Pancreas (tissue), 10 donors: ENCODE results near the gene PCTP. TPM values are rescaled to one million over a fixed set of nuclear protein-coding genes. Genes with fewer than 3 reads are reported as not detected.
A peak's percentile ranks its signal among the peaks of the same experiment; 100 is the strongest.

Experiments
- ATAC-seq, 4 donors: fragments of 200-7000 bp; cut with Tn5 transposase; one replicate each; pipeline versions ENCODE4 v1.8.0 to v1.9.1; 2020; ENCODE audit warnings: mild to moderate bottlenecking in 4 of 4, moderate library complexity in 4 of 4
- DNase-seq, 6 donors: peaks; one replicate each; pipeline ENCODE4 v3.0.0-alpha.2; 2020
- FAIRE-seq: peaks from 2 replicates; lab custom pipeline; 2012; peaks lifted over from hg19 to GRCh38; lab: Jason Lieb, UNC
- H3K27ac ChIP-seq, 4 donors: fragments of 200-600 bp; sonication (generic); 1 replicate in 3 of 4; 2 replicates in 1 of 4; pipeline versions ENCODE4 v1.5.0 to v1.8.0; 2020
- H3K27me3 ChIP-seq, 4 donors: fragments of 200-600 bp; one replicate each; pipeline ENCODE4 v1.8.0; 2021
- H3K36me3 ChIP-seq, 3 donors: fragments of 200-600 bp; sonication (generic) in 1 of 3; one replicate each; pipeline versions ENCODE4 v1.5.0 to v1.8.0; 2020 to 2021
- H3K4me1 ChIP-seq, 3 donors: fragments of 200-600 bp; one replicate each; pipeline ENCODE4 v1.8.0; 2021
- H3K4me3 ChIP-seq, 4 donors: fragments of 200-600 bp; sonication (generic) in 2 of 4; one replicate each; pipeline versions ENCODE4 v1.5.0 to v1.8.0; 2020 to 2021
- H3K9me3 ChIP-seq, 4 donors: fragments of 200-600 bp; one replicate each; pipeline ENCODE4 v1.8.0; 2021
- CTCF ChIP-seq, 4 donors: fragments of 200-600 bp; sonication (generic) in 3 of 4; IDR thresholded peaks; one replicate each; pipeline versions ENCODE4 v1.5.0 to v1.8.0; 2021; ENCODE audit warnings: antibody characterized with exemption in 4 of 4
- WGBS, 2 donors: extraction: QIAGEN DNeasy Blood & Tissue Kit; methylation state at CpG; one replicate each; pipeline ENCODE4 v1.1.7; 2013; 5-methylcytosine and 5-hydroxymethylcytosine counted together
- intact Hi-C, 3 donors: fragments of 100-400 bp; cut with DNase I; formaldehyde crosslinking; loops; one replicate each; pipeline versions ENCODE4 v1.11.1 to v1.14.2; 2022
- polyA plus RNA-seq, 2 donors: library from polyadenylated mRNA; stranded (reverse); fragments of 200-250 nt; gene quantifications; one replicate each; pipeline ENCODE4 v1.2.3, GENCODE V29; 2013
- total RNA-seq, 6 donors: library from RNA; stranded (reverse); fragmentation: NEBNext Ultra II Directional in 4 of 6; extraction: Animal tissue kit (Norgen Biotek cat#: 25700) in 4 of 6; gene quantifications; one replicate each; pipeline versions ENCODE4 v1.2.1 to v1.2.4, GENCODE V29; 2021 to 2023
- donor health status: healthy with polysubstance abuse.
- donor health status: DM: no; HTN: no; CAD: no; lungs with moderate emphysema.
- donor health status: DM: no; HTN: no; CAD: no.
- donor health status: control.
- donor health status: control.
- donor health status: Bipolar disorder and iron deficiency.
- donor health status: DM: yes; HTN: yes; CAD: no.
- donor health status: DM: no; HTN: no; CAD: no.
- donor health status: DM: no; HTN: no; CAD: no.
- donor health status: DM: yes; HTN: yes; CAD: no.

The PCTP gene
- total and polyA plus RNA-seq, 8 donors: 3.9 to 9.3 (median 6.5) TPM

GRCh38 chr17:55735731-55736405 is 15.0 kb upstream of the PCTP start:
- H3K27ac ChIP-seq: no peak overlapping the region
- H3K4me1 ChIP-seq: no peaks in the 10 kb centered on the region
- no peaks in the 10 kb centered on the region for H3K9me3 ChIP-seq
- no peaks in the 10 kb centered on the region for H3K36me3 ChIP-seq
- ATAC-seq (peak in 3 of 4 donors; percentile 44 to 57 (median 55)), DNase-seq (no peak), FAIRE-seq (peak; percentile 86)
- intact Hi-C loops: no loop called here
- 24 to 30% methylated on average over 5 of the region's 5 CpGs for WGBS, 2 donors
- no peak overlapping the region for H3K4me3 ChIP-seq
- no peaks in the 10 kb centered on the region for H3K27me3 ChIP-seq
- peak in 3 of 4 donors; percentile 18 to 44 (median 25) for TF ChIP-seq CTCF (IDR thresholded peaks at IDR 0.05)

- no peak for TF ChIP-seq CTCF (IDR thresholded peaks at IDR 0.05)
- H3K4me3 ChIP-seq: no peak overlapping the region
- no peaks in the 10 kb centered on the region for H3K27me3 ChIP-seq
- intact Hi-C loops: no loop called here
- H3K4me1 ChIP-seq: no peaks in the 10 kb centered on the region
- FAIRE-seq (no peak), DNase-seq (no peak), ATAC-seq (no peak)
- 57 to 73% methylated on average over 4 of the region's 4 CpGs for WGBS, 2 donors
- H3K27ac ChIP-seq: no peak overlapping the region
- no peaks in the 10 kb centered on the region for H3K9me3 ChIP-seq
- no peaks in the 10 kb centered on the region for H3K36me3 ChIP-seq
Measured at GRCh38 chr17:55737976-55738501, 12.8 kb upstream of the PCTP start.

GRCh38 chr17:55740511-55741355 is 10.1 kb upstream of the PCTP start:
- no peaks in the 10 kb centered on the region for H3K36me3 ChIP-seq
- no peak overlapping the region for H3K27ac ChIP-seq
- peaks cover 0 to 3% (median 0%) of the 10 kb centered on the region in 4 donors for H3K27me3 ChIP-seq
- H3K9me3 ChIP-seq: no peaks in the 10 kb centered on the region
- H3K4me3 ChIP-seq: no peak overlapping the region
- no peak for TF ChIP-seq CTCF (IDR thresholded peaks at IDR 0.05)
- 71 to 73% methylated on average over 10 of the region's 10 CpGs for WGBS, 2 donors
- no peak for FAIRE-seq
- DNase-seq: no peak
- ATAC-seq: no peak
- no peaks in the 10 kb centered on the region for H3K4me1 ChIP-seq
- intact Hi-C loops: no loop called here

GRCh38 chr17:55741356-55741700 is 9.5 kb upstream of the PCTP start:
- WGBS, 2 donors: 61 to 77% methylated on average over 3 of the region's 3 CpGs
- H3K27me3 ChIP-seq: peaks cover 0 to 3% (median 0%) of the 10 kb centered on the region in 4 donors
- FAIRE-seq: no peak

More at GRCh38 chr17:55741356-55741700, 9.5 kb upstream of the PCTP start:
- intact Hi-C loops: no loop called here
- DNase-seq (no peak), ATAC-seq (no peak)
- Histone ChIP-seq H3K36me3 (no peaks in the 10 kb centered on the region), H3K4me3 (no peak overlapping the region), H3K27ac (no peak overlapping the region), H3K4me1 (no peaks in the 10 kb centered on the region), H3K9me3 (no peaks in the 10 kb centered on the region)
- TF ChIP-seq CTCF (IDR thresholded peaks at IDR 0.05): no peak
